Hindlimb muscle (tissue), 1 donor: ENCODE measurements around the gene PRSS1. TPM values are rescaled to one million over a fixed set of nuclear protein-coding genes. Genes with fewer than 3 reads are reported as not detected.

Source experiments
- DNase-seq: peaks from one replicate; pipeline ENCODE4 v3.0.0-alpha.2; 2013
- polyA plus RNA-seq: library from polyadenylated mRNA; unstranded; fragments of 120-200 nt; gene quantifications from one replicate; pipeline ENCODE4 v1.2.1, GENCODE V29; 2013; ENCODE audit not compliant: insufficient read length

The PRSS1 gene
- polyA plus RNA-seq, 1 donor: not detected

GRCh38 chr7:142795339-142795863, 46.1 kb downstream of the PRSS1 start:
- DNase-seq: no peak

GRCh38 chr7:142796001-142796500, 46.8 kb downstream of the PRSS1 start:
- no peak for DNase-seq

- DNase-seq: no peak
Observed at GRCh38 chr7:142796501-142797390, 47.5 kb downstream of the PRSS1 start.

- DNase-seq: no peak
Observed at GRCh38 chr7:142797391-142798377, 48.4 kb downstream of the PRSS1 start.

- DNase-seq: no peak
Observed at GRCh38 chr7:142798451-142799436, 49.5 kb downstream of the PRSS1 start.

GRCh38 chr7:142799437-142799835, 50.2 kb downstream of the PRSS1 start:
- DNase-seq: no peak

- DNase-seq: no peak
Observed at GRCh38 chr7:142800088-142800487, 50.8 kb downstream of the PRSS1 start.

- DNase-seq: no peak
Observed at GRCh38 chr7:142800699-142801260, 51.5 kb downstream of the PRSS1 start.

- DNase-seq: no peak
Observed at GRCh38 chr7:142801601-142802295, 52.5 kb downstream of the PRSS1 start.

GRCh38 chr7:142802301-142802700, 53.0 kb downstream of the PRSS1 start:
- no peak for DNase-seq

Other genes with a start within 250 kb of the PRSS1 start
- gene PRSS2, start 21.5 kb downstream of the PRSS1 start, polyA plus RNA-seq: not detected
- gene EPHB6, start 105.6 kb downstream of the PRSS1 start, polyA plus RNA-seq: 3.6 TPM
- gene TRPV6, start 136.3 kb downstream of the PRSS1 start, polyA plus RNA-seq: 0.05 TPM
- 0.09 TPM for gene TRPV5, start 184.3 kb downstream of the PRSS1 start, polyA plus RNA-seq
- gene LLCFC1, start 190.0 kb downstream of the PRSS1 start, polyA plus RNA-seq: 0.26 TPM
- 1.1 TPM for gene KEL, start 212.9 kb downstream of the PRSS1 start, polyA plus RNA-seq